Germinal center (tissue), 1 donor: ENCODE measurements around the gene WDR44.
"Not testable (repeated sequence)": the region's sequence is repeated elsewhere in the genome, so short reads cannot be mapped to it uniquely, and the experiment has no call there.

Source experiments
- DNase-seq: peaks from one replicate; pipeline ENCODE4 v3.0.0; 2012; ENCODE audit warnings: mixed read lengths, low spot score

The WDR44 gene

GRCh38 chrX:118345464-118346257, at the start of gene WDR44:
Gene WDR44 (plus strand): TSS chrX:118346106. CDS start chrX:118346504, 398 bp downstream.
- peak; percentile 93 for DNase-seq

- not testable (repeated sequence) for DNase-seq
These were observed 40.1 kb upstream of the WDR44 start for GRCh38 chrX:118305827-118306226.

- DNase-seq: no peak
These were observed 30.4 kb upstream of the WDR44 start for GRCh38 chrX:118315529-118315928.

GRCh38 chrX:118324588-118324987, 21.3 kb upstream of the WDR44 start:
- no peak for DNase-seq

DNA sequence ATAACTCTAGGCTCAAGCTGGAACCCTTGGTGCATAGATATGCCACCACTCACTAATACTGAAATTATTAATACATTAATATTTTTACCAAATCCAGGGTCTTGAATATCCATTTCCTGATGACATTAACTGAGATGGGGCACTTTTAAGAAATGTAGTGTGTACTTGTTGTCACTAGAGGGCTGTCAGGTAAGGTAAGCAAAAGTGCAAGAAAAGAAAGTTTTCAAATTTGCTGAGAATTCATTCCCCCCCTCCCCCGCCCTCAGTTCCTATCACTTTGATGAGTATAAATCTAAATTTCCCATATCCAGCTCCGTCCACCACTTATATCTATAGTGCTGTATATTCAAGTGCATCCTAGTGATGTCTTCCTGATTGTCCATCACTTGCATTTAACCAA, 20.5 kb upstream of the WDR44 start:
- no peak for DNase-seq

DNA sequence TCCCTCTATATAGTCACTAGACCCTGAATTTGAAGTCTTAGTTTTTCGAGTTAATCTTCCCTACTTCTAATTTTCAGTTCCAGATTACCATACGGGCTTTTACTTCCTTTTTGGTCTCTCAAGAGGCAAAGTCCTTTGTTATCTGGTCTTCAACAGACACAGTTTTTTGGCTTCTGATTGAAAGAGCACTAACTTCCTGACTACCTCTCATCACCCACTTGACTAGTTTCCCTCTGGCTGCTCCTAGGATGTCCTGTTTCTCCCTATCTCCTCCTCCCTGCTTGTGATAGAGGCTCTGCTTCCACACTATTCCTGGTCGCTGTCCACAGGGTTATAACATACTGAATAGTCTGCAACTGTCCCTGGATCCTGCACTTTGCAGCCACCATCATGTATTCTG, 16.7 kb upstream of the WDR44 start:
- no peak for DNase-seq

- DNase-seq: no peak
These were observed 8.2 kb upstream of the WDR44 start for GRCh38 chrX:118337687-118338086.

DNA sequence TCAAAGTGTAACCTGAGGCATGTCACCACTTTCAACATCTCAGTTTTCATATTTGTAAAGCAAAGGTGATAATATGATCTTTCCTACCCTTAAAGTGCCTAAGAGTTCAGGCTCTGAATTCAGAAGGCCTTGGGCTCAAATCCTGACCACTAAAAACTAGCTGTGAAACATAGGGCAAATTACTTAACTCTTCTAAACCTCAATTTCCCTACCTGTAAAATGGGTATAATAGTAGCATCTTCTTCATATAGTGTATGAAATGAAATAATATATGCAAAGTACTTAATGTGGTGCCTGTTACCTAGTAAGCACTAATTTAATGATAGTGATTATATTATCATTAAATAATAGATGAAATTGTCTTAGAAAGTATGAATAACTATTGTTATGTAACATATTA, 7.0 kb upstream of the WDR44 start:
- no peak for DNase-seq

GRCh38 chrX:118345045-118345463, 852 bp upstream of the WDR44 start:
- no peak for DNase-seq

GRCh38 chrX:118346258-118347094, 570 bp downstream of the WDR44 start:
- peak; percentile 42 for DNase-seq

DNA sequence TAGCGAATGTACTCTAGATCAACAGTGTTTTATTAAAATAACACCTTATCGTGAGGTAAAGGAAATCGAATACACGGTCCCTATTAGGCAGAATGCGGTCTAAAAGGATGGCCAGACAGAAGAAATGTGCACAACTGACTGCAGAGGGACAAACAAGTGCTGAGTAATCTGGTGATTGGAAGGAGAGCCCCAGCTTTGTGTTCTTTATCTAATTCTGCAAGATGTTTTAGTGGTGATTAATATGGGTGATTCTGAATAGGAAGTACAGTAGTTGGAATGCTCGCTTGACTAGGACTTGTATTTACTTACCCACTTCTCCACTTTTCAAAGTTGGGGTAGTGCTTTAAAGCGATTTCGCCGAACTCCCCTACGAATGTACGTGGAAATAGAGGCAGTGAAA, 1.2 kb downstream of the WDR44 start:
- no peak for DNase-seq

DNA sequence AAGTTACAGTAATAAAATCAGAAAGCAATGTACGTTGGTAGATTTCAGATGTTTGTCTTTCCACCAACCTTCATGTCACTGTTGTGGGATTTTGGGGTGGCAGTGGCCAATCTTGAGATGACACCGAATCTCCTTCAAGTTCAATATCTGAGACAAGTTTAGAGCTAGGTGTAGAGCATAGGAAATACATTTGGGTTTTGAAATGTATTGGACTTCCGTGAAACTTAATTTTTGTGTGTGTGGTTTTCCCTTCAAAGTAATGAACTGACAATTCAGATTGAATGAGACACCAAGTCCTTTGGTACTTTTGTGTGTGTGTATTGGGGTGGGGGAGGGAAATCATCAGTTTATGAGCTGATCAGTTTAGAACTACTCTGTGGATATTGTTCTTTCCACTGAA, 1.8 kb downstream of the WDR44 start:
- no peak for DNase-seq

- DNase-seq: no peak
These were observed 2.4 kb downstream of the WDR44 start for GRCh38 chrX:118348186-118348810.

DNA sequence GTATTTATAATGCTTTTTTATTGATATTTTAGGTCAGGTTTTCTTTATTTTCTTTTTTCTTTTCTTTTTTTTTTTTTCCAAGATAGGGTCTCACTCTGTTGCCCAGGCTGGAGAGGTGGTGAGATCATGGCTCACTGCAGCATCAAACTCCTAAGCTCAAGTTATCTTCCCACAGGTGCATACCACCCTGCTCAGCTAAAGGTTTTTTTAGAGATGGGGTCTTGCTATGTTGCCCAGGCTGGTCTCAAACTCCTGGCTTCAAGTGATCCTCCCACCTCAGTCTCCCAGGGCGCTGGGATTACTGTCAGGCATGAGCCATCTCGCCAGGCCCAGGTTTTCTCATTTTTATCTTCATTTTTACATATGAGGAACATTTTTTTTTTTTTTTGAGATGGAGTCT, 3.3 kb downstream of the WDR44 start:
- no peak for DNase-seq

DNA sequence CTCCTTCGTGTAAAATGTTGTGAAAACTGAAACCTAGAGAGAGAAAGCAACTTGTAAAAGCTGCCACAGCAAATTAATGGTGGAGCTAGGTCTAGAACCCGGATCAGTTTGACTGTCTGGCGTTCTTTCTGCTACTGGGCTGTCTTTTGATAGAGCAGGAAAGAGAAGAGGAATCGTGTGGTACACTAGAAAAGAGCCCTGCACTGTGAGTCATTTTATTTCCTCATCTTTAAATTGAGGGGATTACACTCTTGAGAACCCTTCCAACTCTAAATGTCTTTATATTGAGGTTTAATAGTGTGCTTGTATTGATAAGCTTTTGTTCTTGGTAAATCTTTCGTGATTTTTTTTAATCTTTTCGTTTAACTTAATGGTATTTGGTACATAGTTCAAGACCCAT, 4.3 kb downstream of the WDR44 start:
- no peak for DNase-seq

- no peak for DNase-seq
These were observed 4.8 kb downstream of the WDR44 start for GRCh38 chrX:118350706-118351105.

DNA sequence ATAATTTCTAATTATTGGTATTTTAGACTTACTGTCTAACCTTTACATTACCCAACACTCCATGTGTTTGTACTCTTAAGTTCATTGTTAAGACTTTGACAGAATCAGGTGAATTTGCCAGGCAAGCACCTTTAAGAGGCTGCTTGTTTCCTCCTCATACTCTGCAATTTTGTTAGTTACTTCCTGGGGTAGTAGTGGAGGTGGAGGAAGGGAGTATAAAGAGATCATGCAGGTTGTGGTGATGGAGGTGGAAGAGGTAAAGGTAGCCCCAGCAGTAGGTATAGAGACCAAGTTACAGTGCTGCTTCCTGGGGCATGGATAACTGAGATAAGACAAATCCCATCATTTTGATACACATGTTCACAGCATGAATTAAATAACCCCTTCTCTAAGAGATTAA, 6.7 kb downstream of the WDR44 start:
- DNase-seq: no peak

DNA sequence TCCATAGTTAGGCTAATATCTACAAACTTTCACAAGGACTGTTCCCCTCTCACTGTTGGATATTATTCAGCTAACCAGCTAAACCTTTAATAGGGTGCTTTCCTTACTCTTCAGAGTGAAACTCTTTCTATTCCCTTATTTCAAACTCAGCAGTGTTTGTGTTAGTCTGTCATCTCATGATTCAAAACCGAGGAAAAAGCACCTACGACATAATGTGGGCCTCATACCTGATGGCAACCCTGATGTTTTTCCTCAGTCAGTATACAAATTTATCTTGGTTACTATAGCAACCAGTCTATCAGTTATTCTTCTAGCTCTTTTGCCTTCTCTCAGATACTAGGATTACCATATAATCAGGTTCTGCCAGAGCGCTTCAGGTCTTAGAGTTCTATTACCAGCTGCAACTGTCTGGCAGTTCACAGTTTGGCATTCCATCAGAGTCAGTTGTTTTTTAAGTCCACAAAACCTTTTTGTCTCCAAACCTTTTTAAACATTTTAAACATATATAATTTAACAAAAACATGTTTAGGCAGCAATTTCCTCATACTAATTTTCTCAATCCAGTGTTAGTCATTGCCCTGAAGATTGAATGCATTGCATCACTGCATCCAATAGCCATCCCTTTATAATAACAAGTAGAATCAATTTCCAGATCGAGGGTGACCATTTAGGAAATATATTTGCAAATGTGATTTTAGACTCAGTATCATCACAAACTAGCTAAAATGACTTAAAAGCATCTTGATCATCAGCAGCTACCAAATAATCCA, 7.4 kb downstream of the WDR44 start:
- DNase-seq: no peak

- no peak for DNase-seq
These were observed 9.5 kb downstream of the WDR44 start for GRCh38 chrX:118355225-118355920.

DNA sequence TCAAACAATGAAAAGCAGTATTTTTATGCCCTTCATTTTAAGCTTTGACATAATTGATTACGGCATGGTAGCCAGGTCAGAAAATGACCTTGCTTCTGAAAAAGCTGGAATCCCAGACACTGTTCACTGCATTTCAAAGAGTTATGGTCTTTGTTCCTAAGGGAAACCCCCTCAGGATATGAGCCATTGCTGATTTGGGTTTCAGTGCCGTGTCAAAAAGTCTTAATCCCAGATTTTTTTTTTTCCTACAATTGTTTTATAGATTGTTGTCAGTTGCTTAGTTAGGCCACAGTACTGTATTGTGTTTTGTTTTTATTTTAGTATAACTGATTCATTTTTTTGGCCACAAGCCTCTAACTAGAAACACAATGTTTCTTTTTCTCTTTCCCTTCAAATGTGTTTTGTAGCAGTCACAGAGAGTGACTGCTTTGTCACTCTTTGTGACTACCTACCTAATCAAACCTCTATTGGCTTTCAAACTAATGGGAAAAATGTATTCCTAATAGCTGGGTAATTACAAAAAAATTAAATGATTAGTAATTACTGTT, 10.3 kb downstream of the WDR44 start:
- no peak for DNase-seq
